Measurements from ENCODE around the gene AGRN. TPM values are rescaled to one million over a fixed set of nuclear protein-coding genes. Genes with fewer than 3 reads are reported as not detected.
A peak's percentile ranks its signal among the peaks of the same experiment; 100 is the strongest.
"Not testable (repeated sequence)": the region's sequence is repeated elsewhere in the genome, so short reads cannot be mapped to it uniquely, and the experiment has no call there.

The AGRN gene
- total and polyA plus RNA-seq, 7 donors = 2.8 to 54.4 (median 6.4) TPM

DNA sequence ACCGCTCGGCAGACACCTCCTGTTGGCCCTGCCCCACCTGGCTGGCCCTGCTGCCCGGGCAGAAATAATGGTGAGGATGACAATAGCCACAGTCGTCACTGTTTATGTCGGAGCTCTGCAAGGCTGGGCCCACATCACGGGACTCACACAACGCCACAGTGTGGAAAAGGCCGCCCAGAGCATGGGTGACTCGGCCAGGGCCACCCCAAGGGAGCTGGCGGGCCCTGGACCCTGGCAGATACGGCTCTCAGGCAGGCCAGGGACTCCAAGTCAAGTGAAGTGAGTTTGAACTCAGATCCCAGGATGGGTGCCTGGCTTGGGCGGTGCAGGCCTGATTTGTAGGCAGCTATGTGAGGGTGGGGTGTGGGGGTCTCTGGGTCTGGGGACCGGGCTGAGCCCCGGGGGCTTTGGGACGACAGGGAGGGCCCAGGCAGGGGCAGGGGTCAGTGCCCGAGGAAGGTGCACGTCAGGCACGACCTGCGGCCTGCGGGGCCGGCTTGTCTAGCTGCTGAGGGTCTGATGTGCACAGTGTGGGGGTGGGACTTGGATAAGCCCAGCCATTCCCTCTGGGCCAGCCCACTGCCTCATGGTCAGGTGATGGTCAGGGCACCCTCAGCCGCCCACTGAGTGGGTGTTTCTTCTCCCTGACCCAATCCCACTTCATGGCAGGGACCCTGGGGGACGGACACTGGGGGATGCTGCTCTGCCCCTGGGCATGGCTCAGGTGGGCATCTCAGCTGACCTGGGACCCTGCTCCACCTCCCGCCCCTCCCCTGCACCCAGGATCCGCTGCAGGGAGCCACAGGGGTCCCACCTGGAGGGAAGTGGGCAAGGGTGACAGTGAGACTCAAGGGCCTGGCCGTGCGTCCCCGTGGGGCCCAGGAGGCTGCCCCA lies 53.2 kb downstream of the AGRN start:
- H3K36me3 ChIP-seq = no peaks in the 10 kb centered on the region
- H3K9me3 ChIP-seq = no peaks in the 10 kb centered on the region
- TF ChIP-seq EP300 (IDR thresholded peaks at IDR 0.05) (no peak), POLR2AphosphoS5 (IDR thresholded peaks at IDR 0.05) (no peak), POLR2A (IDR thresholded peaks at IDR 0.05) (no peak)
- TF ChIP-seq, protein P1, sequence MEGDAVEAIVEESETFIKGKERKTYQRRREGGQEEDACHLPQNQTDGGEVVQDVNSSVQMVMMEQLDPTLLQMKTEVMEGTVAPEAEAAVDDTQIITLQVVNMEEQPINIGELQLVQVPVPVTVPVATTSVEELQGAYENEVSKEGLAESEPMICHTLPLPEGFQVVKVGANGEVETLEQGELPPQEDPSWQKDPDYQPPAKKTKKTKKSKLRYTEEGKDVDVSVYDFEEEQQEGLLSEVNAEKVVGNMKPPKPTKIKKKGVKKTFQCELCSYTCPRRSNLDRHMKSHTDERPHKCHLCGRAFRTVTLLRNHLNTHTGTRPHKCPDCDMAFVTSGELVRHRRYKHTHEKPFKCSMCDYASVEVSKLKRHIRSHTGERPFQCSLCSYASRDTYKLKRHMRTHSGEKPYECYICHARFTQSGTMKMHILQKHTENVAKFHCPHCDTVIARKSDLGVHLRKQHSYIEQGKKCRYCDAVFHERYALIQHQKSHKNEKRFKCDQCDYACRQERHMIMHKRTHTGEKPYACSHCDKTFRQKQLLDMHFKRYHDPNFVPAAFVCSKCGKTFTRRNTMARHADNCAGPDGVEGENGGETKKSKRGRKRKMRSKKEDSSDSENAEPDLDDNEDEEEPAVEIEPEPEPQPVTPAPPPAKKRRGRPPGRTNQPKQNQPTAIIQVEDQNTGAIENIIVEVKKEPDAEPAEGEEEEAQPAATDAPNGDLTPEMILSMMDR (IDR thresholded peaks at IDR 0.05) = no peak
- peaks cover 24 to 79% (median 58%) of the 10 kb centered on the region in 3 donors for H3K27me3 ChIP-seq
- no peak overlapping the region for H3K27ac ChIP-seq
- WGBS, 2 donors = 72 to 80% methylated on average over 28 of the region's 28 CpGs
- peaks cover 0 to 17% (median 15%) of the 10 kb centered on the region in 4 donors for H3K4me1 ChIP-seq
- DNase-seq = no peak
- intact Hi-C loops (cut with DNase I) = no loop called here
- no peak overlapping the region for H3K4me3 ChIP-seq

DNA sequence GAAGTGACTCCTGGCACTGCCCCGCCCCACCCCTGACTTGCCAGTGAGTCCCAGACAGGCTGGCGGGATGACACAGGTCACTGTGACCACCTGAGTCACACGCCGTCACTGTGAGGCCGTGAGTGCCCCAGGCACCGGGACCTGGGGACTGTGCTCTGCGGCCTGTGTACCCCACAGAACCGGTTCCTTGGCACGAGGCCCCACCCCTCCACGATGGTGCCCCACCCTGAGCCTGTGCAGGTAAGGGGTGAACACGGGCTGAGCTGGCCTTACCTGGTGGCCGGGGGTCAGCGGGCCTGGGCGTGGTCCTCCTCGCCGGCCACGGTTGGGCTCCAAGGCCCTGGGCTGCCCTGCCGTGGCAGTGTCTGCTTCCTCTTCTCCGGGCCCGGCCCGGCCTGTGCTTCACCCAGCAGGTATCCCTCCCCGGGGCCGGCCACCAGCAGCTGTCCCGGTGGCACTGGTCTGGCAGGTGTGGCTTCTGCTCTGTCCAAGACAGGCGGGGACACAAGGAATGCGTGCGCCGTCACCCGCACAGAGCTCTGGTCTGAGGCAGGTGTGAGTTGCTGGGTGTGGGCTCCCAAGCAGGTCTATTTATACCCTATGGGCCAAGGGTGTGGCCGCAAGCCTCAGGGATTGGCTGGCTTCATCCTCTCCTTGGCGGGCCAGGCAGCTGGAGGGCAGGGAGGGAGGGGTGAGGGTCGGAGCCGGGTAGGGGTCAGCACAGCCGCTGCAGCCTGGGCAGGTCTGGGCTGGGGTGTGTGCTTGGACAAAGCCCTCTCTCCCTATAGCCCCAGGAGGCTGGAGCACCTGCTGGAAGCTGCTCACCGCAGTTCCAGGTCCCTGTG lies 54.0 kb downstream of the AGRN start, which contains the start of gene RNF223:
Gene RNF223 (minus strand): TSS at position 564 of the 845 bp plus-strand sequence. CDS start 1,740 bp downstream, outside the sequence.
- no peak within 1 kb of the TSS for H3K4me3 ChIP-seq
- H3K36me3 ChIP-seq = no peaks in the 10 kb centered on the region
- no peak within 1 kb of the TSS for H3K27ac ChIP-seq
- WGBS, 2 donors = 13 to 60% methylated on average over 35 of the region's 35 CpGs
- peaks cover 17 to 71% (median 49%) of the 10 kb centered on the region in 3 donors for H3K27me3 ChIP-seq
- no peak for DNase-seq
- H3K4me1 ChIP-seq = peaks cover 0 to 9% (median 7%) of the 10 kb centered on the region in 4 donors
- intact Hi-C loops (cut with DNase I) = no loop called here
- H3K9me3 ChIP-seq = no peaks in the 10 kb centered on the region
- TF ChIP-seq POLR2A (IDR thresholded peaks at IDR 0.05) = peak in 1 of 2 donors; percentile 68
- TF ChIP-seq, protein P1 (IDR thresholded peaks at IDR 0.05) = no peak
- TF ChIP-seq POLR2AphosphoS5 (IDR thresholded peaks at IDR 0.05) = peak in 1 of 4 donors; percentile 43
- no peak for TF ChIP-seq EP300 (IDR thresholded peaks at IDR 0.05)

GRCh38 chr1:1074631-1075147 lies 54.8 kb downstream of the AGRN start:
- no peaks in the 10 kb centered on the region for H3K9me3 ChIP-seq
- WGBS, 2 donors = 61 to 81% methylated on average over 14 of the region's 14 CpGs
- H3K4me1 ChIP-seq = peaks cover 0 to 7% (median 6%) of the 10 kb centered on the region in 4 donors
- H3K36me3 ChIP-seq = no peaks in the 10 kb centered on the region
- H3K27me3 ChIP-seq = peaks cover 11 to 68% (median 42%) of the 10 kb centered on the region in 3 donors
- peak; percentile 50 for DNase-seq
- TF ChIP-seq EP300 (IDR thresholded peaks at IDR 0.05) (no peak), POLR2AphosphoS5 (IDR thresholded peaks at IDR 0.05) (no peak), POLR2A (IDR thresholded peaks at IDR 0.05) (no peak)
- TF ChIP-seq, protein P1 (IDR thresholded peaks at IDR 0.05) = no peak
- H3K4me3 ChIP-seq = no peak overlapping the region
- H3K27ac ChIP-seq = no peak overlapping the region
- intact Hi-C loops (cut with DNase I) = no loop called here

DNA sequence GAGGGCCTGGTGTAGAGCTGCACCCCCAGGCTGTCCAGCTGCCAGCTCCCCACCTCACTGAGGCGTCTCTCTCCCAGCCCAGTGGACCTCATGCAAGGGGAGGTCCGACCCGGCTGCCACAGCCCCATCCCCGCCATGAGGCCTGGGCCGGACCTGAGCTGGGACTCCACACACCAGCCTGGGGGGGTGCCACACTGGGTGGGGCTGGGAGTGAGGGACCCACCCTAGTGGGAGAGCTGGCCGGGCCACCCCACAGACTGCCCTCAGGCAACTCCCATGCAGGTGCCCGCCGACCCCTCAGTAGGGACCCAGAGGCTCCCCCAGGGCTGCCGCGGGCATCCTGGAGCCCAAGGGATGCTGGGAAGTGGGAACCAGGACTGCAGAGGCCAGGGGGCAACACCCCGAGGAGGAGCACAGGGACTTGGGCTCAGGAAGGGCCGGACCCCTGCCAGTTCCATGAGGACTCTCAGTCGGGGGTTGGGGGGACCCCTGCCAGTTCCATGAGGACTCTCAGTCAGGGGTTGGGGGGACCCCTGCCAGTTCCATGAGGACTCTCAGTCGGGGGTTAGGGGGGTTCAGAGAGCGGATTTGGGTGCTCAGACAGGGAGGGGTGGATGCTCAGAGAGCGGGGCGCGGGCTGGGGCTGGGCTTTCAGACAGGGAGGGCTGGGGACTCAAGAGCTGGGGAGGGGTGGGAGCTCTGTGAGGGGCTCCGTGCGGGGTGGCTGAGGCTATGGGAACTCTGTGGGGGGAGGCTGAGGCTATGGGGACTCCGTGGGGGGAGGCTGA lies 55.4 kb downstream of the AGRN start:
- intact Hi-C loops (cut with DNase I) = no loop called here
- Histone ChIP-seq H3K36me3 (no peaks in the 10 kb centered on the region), H3K4me3 (no peak overlapping the region), H3K27ac (no peak overlapping the region), H3K9me3 (no peaks in the 10 kb centered on the region), H3K27me3 (peaks cover 10 to 68% (median 39%) of the 10 kb centered on the region in 3 donors), H3K4me1 (peaks cover 0 to 12% (median 12%) of the 10 kb centered on the region in 4 donors)
- peak; percentile 66 for DNase-seq
- TF ChIP-seq POLR2AphosphoS5 (IDR thresholded peaks at IDR 0.05) (no peak), POLR2A (IDR thresholded peaks at IDR 0.05) (no peak), EP300 (IDR thresholded peaks at IDR 0.05) (no peak)
- TF ChIP-seq, protein P1 (IDR thresholded peaks at IDR 0.05) = no peak
- 61 to 64% methylated on average over 21 of the region's 21 CpGs for WGBS, 2 donors

DNA sequence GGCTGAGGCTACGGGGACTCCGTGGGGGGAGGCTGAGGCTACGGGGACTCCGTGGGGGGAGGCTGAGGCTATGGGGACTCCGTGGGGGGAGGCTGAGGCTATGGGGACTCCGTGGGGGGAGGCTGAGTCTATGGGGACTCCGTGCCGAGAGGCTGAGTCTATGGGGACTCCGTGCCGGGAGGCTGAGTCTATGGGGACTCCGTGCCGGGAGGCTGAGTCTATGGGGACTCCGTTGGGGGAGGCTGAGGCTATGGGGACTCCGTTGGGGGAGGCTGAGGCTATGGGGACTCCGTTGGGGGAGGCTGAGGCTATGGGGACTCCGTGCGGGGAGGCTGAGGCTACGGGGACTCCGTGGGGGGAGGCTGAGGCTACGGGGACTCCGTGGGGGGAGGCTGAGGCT lies 57.5 kb downstream of the AGRN start:
- H3K9me3 ChIP-seq; H3K36me3 ChIP-seq; DNase-seq; H3K27ac ChIP-seq; H3K4me3 ChIP-seq; intact Hi-C loops (cut with DNase I): not testable (repeated sequence)
- Histone ChIP-seq H3K27me3 (peaks cover 10 to 48% (median 32%) of the 10 kb centered on the region in 3 donors), H3K4me1 (peaks cover 0 to 14% (median 14%) of the 10 kb centered on the region in 4 donors)
- 25 to 59% methylated on average over 4 to 17 of the region's 21 CpGs for whole genome bisulfite sequencing, 2 donors
